Activated CD4-positive, CD25-positive, alpha-beta regulatory T cell treated with anti-CD3 and anti-CD28 coated beads, Interleukin-2, amount 50 U/mL, for 72 hours (primary cell): ENCODE data around the gene TCL1A.
"Not testable (repeated sequence)": the region's sequence is repeated elsewhere in the genome, so short reads cannot be mapped to it uniquely, and the experiment has no call there.

ENCODE experiments used
- DNase-seq: peaks from one replicate; pipeline ENCODE4 v3.0.0; 2021

TCL1A gene

DNA sequence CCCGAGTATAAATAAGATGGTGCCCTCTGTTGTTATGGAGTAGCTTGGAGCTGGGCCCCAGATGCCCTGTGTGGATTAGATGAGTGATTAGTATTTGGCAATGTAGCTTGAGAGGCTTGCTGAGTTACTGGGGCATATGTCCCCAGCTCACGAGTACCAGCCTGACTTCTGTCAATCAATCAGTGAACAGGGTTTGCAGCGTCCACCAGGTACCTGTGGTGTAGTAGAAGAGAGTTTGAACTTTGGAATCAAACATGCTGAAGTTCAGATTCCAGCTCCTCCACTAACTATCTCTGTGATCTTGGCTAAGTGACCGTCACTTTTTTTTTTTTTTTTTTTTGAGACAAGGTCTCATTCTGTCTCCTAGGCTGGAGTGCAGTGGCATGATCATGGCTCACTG lies 39.3 kb downstream of the TCL1A start:
- no peak for DNase-seq

DNA sequence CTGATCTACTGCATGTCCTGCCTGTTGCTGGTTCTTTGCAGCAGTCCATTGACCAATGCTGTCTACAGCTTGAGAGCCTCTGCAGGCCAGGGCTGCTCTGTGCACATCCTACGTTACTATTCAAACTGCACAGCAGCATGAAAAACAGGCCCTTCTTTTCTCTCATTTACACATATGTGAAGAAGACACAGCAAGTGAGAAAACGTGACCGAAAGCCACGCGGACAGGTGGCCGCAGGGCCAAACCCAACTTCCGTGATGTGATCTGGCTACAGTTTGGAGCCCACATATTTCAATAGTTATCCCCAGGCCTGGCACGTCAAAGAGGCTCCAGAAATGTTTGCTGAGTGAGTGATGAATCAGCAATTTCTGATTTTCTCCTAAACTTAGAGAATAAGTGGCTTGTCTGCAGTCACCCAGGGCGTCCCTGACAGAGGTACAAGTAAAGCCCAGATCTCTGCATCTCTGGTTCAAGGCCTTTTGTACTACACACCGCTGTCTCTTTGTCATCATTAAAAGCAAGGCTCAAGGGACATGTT lies 45.6 kb downstream of the TCL1A start:
- no peak for DNase-seq

DNA sequence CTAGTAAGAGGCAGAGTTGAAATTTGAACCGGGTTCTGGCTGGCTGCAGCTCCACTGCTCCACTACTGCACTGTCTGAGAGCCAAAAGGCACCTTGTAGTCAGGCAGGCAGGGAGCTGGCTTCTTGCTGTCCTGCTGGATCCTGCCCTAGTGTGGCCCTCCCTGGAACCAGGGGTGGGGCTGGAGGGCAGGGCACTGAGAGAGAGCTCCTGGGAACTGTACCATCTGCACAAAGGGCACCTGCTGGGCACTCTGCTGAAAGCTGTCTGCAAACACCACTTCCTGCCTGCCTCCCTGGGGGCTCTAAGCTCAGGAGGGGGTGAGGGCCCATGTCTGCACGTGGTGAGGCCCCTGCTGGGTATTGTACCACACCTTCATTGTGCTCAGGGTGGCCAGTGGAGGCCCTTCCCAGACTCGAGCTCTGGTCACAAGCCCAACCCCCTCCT lies 46.7 kb downstream of the TCL1A start:
- DNase-seq, result no peak

DNA sequence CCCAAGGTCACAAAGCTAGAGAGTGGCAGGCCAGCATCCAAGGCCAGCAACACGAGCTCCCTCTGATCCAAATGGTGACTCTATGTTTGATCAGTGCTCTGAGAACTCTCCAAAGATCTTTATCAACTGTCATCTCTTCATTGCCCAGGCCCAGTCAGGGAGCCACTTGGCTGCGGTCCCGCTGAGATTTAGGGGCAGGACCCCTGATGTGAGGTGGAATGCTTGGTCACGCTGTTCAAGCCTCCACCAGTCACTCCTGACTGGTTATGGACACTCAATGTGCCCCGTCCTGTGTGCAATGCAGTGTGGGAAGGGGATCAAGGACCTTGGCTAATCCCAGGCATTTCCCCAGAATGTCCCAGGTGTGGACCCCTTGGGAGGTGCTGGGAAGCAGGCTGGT lies 47.5 kb downstream of the TCL1A start:
- no peak for DNase-seq

DNA sequence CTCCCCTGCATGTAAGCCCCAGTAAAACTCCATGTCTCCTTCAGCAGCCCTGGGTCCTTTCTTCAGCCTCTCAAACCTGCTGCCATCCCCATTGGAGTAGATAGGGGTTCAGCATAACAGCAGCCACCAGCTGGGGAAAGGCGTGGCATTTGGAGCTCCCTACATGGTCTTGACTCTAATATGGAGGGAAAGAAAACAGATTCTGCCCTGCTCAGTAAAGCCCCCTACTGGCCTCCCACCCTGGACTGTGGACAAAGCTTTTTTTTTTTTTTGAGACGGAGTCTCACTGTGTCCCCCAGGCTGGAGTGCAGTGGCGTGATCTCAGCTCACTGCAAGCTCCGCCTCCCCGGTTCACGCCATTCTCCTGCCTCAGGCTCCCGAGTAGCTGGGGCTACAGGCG lies 48.4 kb downstream of the TCL1A start:
- DNase-seq, result not testable (repeated sequence)

DNA sequence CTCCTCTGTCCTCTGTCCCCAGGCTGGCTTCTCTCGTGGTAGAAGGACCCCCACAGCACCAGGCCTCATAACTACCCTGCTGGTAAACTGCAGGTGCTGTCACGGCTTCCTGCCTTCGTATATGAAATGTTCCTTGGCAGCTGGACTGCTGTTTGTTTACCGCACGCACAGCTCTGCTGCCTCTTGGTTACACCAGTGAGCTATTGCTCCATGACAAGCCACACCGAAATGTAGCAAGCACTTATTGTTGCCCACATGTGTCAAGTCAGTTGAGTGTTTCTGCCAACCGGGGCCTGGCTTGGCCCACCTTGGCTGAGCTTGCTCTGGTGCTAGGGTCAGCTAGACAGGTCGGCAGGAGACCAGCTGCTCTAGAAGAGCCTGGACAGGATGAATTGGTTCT lies 49.4 kb downstream of the TCL1A start:
- DNase-seq, result no peak

DNA sequence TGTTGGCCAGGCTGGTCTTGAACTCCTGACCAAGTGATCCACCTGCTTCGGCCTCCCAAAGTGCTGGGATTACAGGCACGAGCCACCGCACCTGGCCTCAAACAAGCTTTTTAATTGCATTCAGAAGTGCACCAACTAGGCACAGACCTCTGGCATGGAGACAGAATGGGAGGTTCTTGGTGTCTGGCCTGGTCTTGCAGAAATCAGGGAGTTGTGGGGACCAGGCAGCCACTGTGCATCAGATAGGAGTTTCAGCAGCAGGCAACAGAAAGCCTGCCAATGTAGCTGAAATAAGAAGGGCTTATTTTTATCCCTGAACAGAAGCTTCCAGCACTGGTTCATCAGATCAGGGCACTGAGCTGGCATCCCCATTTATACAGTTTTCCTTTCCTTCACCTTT lies 49.9 kb downstream of the TCL1A start:
- DNase-seq, result no peak

DNA sequence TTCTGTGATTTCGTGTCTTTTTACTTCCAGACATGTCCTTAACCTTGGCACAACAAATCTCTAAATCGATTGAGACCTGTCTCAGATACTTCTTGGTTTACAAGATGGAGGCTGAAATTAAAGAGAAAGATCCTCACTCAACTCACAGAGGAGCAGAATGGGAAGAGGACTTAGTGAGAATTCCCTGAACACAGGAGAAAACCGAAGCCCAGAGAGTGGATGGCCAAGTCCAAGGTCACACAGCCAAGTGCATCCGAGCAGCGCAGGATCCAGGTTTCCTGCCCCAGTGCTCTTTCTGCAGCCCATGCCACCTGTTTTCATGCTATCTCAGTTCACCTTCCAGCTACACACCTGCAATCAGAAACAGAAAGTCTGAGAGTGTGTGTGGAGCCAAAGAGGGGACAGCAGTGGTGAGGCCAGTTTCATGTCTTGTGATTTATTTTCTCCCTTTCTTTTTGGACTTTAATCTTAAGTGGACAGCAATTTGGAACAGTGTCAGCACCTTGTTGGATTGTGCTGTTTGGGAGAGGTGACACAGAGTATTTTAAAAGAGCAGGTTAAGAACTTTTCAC lies 50.6 kb downstream of the TCL1A start:
- DNase-seq, result no peak

DNA sequence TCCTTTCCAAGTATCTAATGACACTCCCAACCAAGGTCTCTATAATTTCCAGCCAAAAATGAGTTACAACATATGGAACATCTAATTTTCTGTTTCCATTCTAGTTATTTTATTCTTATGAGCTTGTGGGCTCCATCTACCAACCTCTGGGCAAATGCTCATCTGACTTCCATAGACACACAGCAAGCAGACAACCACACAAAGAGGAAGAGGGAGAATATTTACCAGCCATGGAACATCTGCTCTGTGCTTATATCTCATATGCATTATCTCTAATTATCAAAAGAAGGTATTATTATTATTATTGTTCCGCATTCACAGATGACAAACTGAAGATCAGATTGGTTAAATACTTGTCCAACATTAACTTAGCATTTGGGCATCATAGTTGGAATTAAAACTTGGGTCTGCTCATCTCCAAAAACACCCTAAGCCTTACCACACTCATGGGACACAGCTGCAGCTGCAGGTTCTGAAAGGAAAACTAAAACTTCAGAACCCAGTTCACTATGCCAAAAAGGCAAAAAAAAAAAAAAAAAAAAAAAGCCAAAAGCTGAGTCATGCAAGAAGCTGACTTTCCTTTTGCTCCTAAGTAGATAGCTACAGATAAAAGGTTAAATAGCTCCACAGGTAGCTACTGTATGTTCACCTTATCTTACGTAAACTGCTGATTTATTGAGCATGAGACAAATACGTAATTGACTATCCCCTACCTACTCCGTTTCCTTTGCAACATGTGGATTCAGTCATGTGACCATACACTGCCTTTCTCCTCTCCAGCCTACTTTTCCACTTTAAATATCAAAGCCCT lies 51.3 kb downstream of the TCL1A start:
- DNase-seq, result no peak

DNA sequence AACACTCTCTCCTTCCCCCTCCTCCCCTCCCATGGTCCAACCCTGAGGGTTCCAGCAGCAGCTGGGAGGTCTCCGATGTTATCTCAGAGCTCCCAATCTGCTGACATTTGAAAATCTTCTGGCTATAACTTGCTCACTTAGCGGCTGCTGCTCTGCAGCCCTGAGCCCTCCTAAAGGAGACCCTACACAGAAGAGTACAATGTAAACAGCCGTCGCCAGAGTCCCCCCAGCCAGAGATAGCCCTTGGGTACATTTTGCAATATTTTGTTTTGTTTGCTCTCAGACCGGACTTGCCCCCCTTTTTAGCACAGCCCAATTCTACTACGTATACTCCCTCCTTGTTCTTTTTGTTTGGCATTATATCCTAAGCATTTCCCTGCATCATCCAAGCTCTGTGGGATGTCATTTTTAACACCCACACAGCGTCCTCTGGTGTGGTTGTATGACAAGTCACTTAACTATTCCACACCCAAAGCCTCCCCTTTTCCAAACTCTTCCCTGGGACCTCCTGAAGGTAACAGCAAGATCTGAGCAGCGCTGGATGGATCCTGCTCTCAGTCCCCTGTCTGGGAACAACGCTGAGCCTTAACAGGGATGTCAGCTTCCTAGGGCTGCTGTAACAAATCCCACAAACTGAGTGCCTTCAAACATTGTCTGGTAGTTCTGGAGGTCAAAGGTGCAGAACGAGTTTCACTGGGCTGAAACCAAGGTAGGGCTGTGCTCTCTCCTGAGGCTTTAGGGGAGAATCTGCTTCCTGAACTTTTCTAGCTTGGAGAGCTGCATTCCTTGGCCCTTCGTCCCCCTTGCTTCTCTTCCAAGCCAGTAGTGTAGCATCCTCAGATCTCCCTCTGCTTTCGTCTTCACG lies 53.0 kb downstream of the TCL1A start:
- DNase-seq, result no peak

DNA sequence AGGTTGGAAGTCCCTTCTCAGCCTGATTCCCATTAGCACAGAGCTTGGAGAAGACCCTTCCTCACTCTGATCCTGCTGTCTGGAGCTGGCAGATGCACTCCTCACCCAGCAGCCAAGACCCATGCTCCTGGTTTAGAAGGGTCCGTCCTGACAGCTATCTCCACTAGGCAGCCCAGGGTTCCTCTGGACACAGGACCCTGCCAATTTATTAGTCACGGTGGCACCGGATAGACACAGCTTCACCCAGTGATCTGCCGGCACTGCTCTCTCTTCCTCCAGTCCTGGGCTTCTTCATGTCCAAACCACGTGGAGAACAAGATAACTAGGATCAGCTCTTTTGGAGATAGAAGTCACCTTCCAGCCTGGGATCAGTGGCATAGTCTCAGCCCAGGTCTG lies 53.9 kb downstream of the TCL1A start:
- no peak for DNase-seq
